GM12892 (cell line): ENCODE data around the gene USHBP1.
"Not testable (repeated sequence)": the region's sequence is repeated elsewhere in the genome, so short reads cannot be mapped to it uniquely, and the experiment has no call there.

Experiments
- POLR2A ChIP-seq: IDR thresholded peaks from 2 replicates; pipeline ENCODE4 v1.6.1; 2011; ENCODE audit warnings: low read depth, low read length, control low read depth
- POLR2AphosphoS5 ChIP-seq: IDR thresholded peaks from 2 replicates; pipeline ENCODE4 v1.6.1; 2011; ENCODE audit warnings: low read depth, low read length, control low read depth

DNA sequence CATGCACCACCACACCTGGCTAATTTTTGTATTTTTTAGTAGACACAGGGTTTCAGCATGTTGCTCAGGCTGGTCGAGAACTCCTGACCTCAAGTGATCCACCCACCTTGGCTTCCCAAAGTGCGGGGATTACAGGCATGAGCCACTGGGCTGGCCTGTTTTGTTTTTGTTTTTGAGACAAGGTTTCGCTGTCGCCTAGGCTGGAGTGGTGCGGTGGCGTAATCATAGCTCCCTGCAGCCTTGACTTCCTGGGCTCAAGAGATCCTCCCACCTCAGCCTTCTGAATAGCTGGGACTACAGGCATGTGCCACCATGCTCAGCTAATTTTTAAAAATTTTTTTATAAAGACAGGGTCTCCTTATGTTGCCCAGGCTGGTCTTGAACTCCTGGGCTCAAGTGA is 31.0 kb upstream of the USHBP1 start:
- not testable (repeated sequence) for TF ChIP-seq POLR2A, POLR2AphosphoS5
